GM12872 (cell line): Measurements from ENCODE around the gene STAB1.

Experiments
- CTCF ChIP-seq: IDR thresholded peaks from 3 replicates; pipeline ENCODE4 v1.5.1; 2011; ENCODE audit warnings: low read depth, mild to moderate bottlenecking, low read length, moderate library complexity; ENCODE audit not compliant: insufficient read depth

STAB1 gene

GRCh38 chr3:52521488-52521824 lies 26.3 kb downstream of the STAB1 start:
- TF ChIP-seq CTCF: no peak

GRCh38 chr3:52521881-52522650 lies 26.9 kb downstream of the STAB1 start:
- no peak for TF ChIP-seq CTCF

GRCh38 chr3:52522651-52523251 lies 27.6 kb downstream of the STAB1 start:
- TF ChIP-seq CTCF: no peak

- TF ChIP-seq CTCF: no peak
Measured at GRCh38 chr3:52523386-52524257, 28.5 kb downstream of the STAB1 start.

- TF ChIP-seq CTCF: no peak
Measured at GRCh38 chr3:52524258-52524751, 29.2 kb downstream of the STAB1 start.

GRCh38 chr3:52524752-52525679 lies 29.9 kb downstream of the STAB1 start:
- TF ChIP-seq CTCF: no peak
